Suprapubic skin (tissue), 4 donors: Measurements from ENCODE around the gene RAP1GDS1. TPM values are rescaled to one million over a fixed set of nuclear protein-coding genes. Genes with fewer than 3 reads are reported as not detected.
"Not testable (repeated sequence)": the region's sequence is repeated elsewhere in the genome, so short reads cannot be mapped to it uniquely, and the experiment has no call there.

Experiments used
- DNase-seq, 2 donors: peaks; one replicate each; pipeline ENCODE4 v3.0.0-alpha.2; 2019; ENCODE audit warnings: low spot score in 2 of 2
- H3K27ac ChIP-seq: fragments of 200-600 bp; sonication (generic); one replicate; pipeline ENCODE4 v1.5.1; 2019
- H3K27me3 ChIP-seq: fragments of 200-600 bp; sonication (generic); one replicate; pipeline ENCODE4 v1.5.1; 2019
- H3K36me3 ChIP-seq: fragments of 200-600 bp; sonication (generic); one replicate; pipeline ENCODE4 v1.5.1; 2019
- H3K4me1 ChIP-seq: fragments of 200-600 bp; sonication (generic); one replicate; pipeline ENCODE4 v1.5.1; 2019
- H3K4me3 ChIP-seq: fragments of 200-600 bp; sonication (generic); one replicate; pipeline ENCODE4 v1.5.1; 2019; ENCODE audit warnings: mild to moderate bottlenecking
- H3K9me3 ChIP-seq: fragments of 200-600 bp; sonication (generic); one replicate; pipeline ENCODE4 v1.5.1; 2019
- EP300 ChIP-seq: sonication (generic); formaldehyde crosslinking; IDR thresholded peaks from one replicate; pipeline ENCODE4 v1.6.1; 2017; ENCODE audit warnings: antibody characterized with exemption
- POLR2A ChIP-seq, 2 donors: fragments of 450-650 bp; IDR thresholded peaks; one replicate each; pipeline ENCODE4 v1.6.1; 2017; ENCODE audit warnings: antibody characterized with exemption in 2 of 2, mild to moderate bottlenecking in 2 of 2, moderate library complexity in 2 of 2
- POLR2AphosphoS5 ChIP-seq, 3 donors: sonication (generic); formaldehyde crosslinking; IDR thresholded peaks; one replicate each; pipeline ENCODE4 v1.6.1; 2017; ENCODE audit warnings: antibody characterized with exemption in 3 of 3
- WGBS: methylation state at CpG from one replicate; pipeline ENCODE4 v1.1.5; 2018; 5-methylcytosine and 5-hydroxymethylcytosine counted together
- total RNA-seq, 4 donors: library from RNA; depleted of rRNA; stranded (reverse); fragments of >200 nt; gene quantifications; one replicate each; pipeline ENCODE4 v1.1.0, GENCODE V29; 2016
- TF ChIP-seq, protein P1 (sequence below), 2 donors: fragments of 200-600 bp in 1 of 2; fragments of 450-650 bp in 1 of 2; sonication (generic) in 1 of 2; IDR thresholded peaks; one replicate each; pipeline ENCODE4 v1.5.1; 2016 to 2019; ENCODE audit warnings: antibody characterized with exemption in 2 of 2, mild to moderate bottlenecking in 1 of 2, moderate library complexity in 1 of 2

RAP1GDS1 gene
- total RNA-seq, 4 donors from 2014 or later = 17.8 to 28.6 (median 27.1) TPM

DNA sequence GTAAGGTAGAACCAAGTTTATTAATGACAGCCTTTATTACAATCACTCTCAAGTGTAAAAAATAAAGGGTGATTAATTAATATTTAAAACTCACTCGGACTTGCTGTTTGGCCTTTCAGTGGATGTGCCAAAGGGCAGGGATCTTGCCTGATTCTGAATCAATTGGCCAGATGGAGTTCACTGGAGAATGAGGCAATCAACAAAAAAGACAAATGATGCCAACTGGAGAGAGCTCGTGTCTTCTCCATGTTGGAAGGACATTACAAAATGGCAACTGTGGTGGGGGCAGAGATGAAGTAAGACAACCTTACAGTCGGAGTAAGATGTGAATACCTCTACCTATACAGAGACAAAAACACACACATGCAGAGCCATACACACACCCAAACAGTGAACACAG is 209.2 kb downstream of the RAP1GDS1 start:
- Histone ChIP-seq H3K27ac (no peak overlapping the region), H3K9me3 (no peaks in the 10 kb centered on the region), H3K4me3 (no peak overlapping the region), H3K27me3 (no peaks in the 10 kb centered on the region), H3K4me1 (peaks cover 17% of the 10 kb centered on the region), H3K36me3 (no peaks in the 10 kb centered on the region)
- 70% methylated on average over 3 of the region's 3 CpGs for WGBS
- no peak for TF ChIP-seq POLR2AphosphoS5 (IDR thresholded peaks at IDR 0.05)
- TF ChIP-seq, protein P1, sequence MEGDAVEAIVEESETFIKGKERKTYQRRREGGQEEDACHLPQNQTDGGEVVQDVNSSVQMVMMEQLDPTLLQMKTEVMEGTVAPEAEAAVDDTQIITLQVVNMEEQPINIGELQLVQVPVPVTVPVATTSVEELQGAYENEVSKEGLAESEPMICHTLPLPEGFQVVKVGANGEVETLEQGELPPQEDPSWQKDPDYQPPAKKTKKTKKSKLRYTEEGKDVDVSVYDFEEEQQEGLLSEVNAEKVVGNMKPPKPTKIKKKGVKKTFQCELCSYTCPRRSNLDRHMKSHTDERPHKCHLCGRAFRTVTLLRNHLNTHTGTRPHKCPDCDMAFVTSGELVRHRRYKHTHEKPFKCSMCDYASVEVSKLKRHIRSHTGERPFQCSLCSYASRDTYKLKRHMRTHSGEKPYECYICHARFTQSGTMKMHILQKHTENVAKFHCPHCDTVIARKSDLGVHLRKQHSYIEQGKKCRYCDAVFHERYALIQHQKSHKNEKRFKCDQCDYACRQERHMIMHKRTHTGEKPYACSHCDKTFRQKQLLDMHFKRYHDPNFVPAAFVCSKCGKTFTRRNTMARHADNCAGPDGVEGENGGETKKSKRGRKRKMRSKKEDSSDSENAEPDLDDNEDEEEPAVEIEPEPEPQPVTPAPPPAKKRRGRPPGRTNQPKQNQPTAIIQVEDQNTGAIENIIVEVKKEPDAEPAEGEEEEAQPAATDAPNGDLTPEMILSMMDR (IDR thresholded peaks at IDR 0.05) = no peak
- TF ChIP-seq POLR2A (IDR thresholded peaks at IDR 0.05) = no peak
- no peak for TF ChIP-seq EP300
- DNase-seq = no peak

DNA sequence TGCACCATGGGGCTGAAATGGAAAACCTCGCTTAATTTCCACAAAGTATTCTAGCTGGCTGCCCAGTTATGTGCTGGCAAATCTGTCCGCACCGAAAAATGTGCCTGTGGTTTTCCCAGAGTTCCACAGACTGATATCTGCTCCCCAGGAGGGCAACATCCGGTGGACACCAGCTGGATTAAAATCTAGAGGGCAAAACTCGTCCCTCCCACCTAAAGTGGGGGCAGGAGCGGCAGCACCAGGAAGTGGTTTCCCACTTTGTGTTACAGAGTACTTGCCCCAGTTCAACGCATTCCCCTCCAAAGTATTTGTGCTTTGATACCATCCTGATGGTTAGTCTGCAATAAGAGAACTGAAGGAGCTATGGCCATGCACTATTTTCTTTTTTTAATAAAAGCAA is 209.6 kb downstream of the RAP1GDS1 start:
- WGBS = 88% methylated on average over 7 of the region's 7 CpGs
- Histone ChIP-seq H3K27ac (no peak overlapping the region), H3K36me3 (peaks cover under 1% of the 10 kb centered on the region), H3K27me3 (no peaks in the 10 kb centered on the region), H3K9me3 (no peaks in the 10 kb centered on the region), H3K4me1 (peaks cover 17% of the 10 kb centered on the region), H3K4me3 (no peak overlapping the region)
- DNase-seq = no peak
- no peak for TF ChIP-seq EP300
- no peak for TF ChIP-seq POLR2AphosphoS5 (IDR thresholded peaks at IDR 0.05)
- no peak for TF ChIP-seq POLR2A (IDR thresholded peaks at IDR 0.05)
- TF ChIP-seq, protein P1 (IDR thresholded peaks at IDR 0.05) = no peak

DNA sequence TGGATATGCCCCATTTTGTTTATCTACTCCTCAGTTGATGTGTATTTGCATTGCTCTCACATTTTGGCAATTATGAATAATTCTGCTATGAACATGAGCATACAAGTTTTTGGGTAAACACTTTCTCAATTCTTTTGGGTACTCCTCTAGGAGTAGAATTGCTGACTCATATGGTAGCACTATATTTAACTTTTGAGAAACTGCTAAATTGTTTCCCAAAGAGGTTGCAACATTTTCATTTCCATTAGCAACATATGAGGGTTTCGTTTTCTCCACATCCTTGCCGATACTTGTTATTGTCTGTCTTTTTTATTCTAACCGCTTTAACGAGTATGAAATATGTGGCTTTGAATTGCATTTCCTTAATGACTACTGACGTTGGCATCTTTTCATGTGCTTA is 211.9 kb downstream of the RAP1GDS1 start:
- no peak for TF ChIP-seq POLR2AphosphoS5 (IDR thresholded peaks at IDR 0.05)
- TF ChIP-seq, protein P1 (IDR thresholded peaks at IDR 0.05) = no peak
- TF ChIP-seq EP300 = no peak
- TF ChIP-seq POLR2A (IDR thresholded peaks at IDR 0.05) = no peak
- 78% methylated on average over 5 of the region's 5 CpGs for WGBS
- peaks cover 8% of the 10 kb centered on the region for H3K4me1 ChIP-seq
- H3K9me3 ChIP-seq = no peaks in the 10 kb centered on the region
- peaks cover 7% of the 10 kb centered on the region for H3K36me3 ChIP-seq
- no peak for DNase-seq
- H3K27me3 ChIP-seq = no peaks in the 10 kb centered on the region
- no peak overlapping the region for H3K27ac ChIP-seq
- H3K4me3 ChIP-seq = no peak overlapping the region

DNA sequence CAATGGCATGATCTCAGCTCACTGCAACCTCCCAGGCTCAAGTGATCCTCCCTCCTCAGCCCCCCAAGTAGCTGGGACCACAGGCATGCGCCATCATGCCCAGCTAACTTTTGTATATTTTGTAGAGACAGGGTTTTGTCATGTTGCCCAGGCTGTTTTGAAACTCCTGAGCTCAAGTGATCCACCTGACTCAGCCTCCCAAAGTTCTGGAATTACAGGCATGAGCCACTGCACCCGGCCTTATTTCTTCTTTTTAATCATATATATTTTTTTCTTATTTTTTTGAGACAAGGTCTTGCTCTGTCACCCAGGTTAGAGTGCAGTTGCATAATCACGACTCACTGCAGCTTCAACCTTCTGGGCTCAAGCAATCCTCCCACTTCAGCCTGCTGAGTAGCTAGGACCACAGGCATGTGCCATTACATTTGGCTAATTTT is 213.2 kb downstream of the RAP1GDS1 start:
- WGBS = 87% methylated on average over 3 of the region's 3 CpGs
- Histone ChIP-seq H3K9me3 (no peaks in the 10 kb centered on the region), H3K27ac (no peak overlapping the region), H3K4me1 (no peaks in the 10 kb centered on the region), H3K4me3 (no peak overlapping the region), H3K36me3 (peaks cover 7% of the 10 kb centered on the region), H3K27me3 (no peaks in the 10 kb centered on the region)
- no peak for TF ChIP-seq POLR2AphosphoS5 (IDR thresholded peaks at IDR 0.05)
- no peak for TF ChIP-seq POLR2A (IDR thresholded peaks at IDR 0.05)
- no peak for TF ChIP-seq EP300
- TF ChIP-seq, protein P1 (IDR thresholded peaks at IDR 0.05) = no peak
- no peak for DNase-seq

DNA sequence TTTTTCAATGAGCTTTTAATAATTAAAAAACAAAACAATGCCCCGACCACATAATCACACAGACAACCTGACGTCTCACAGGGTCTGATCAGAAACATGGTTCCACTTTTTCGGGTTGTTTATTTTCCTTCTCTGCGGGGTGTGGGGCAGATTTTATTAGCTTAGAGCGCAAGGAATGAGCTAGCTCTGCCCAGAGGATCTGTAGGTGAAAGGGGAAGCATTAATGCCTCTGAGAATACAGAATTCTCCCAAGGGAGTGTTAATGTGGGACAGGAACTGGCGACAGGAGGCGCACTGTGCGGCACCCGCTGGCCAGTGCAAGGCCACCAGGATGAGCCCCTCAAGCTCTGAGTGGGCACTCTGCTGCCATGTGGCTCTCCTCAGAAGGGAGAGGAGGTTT is 215.7 kb downstream of the RAP1GDS1 start:
- Histone ChIP-seq H3K4me1 (no peaks in the 10 kb centered on the region), H3K4me3 (no peak overlapping the region), H3K9me3 (no peaks in the 10 kb centered on the region), H3K36me3 (peaks cover 7% of the 10 kb centered on the region), H3K27me3 (no peaks in the 10 kb centered on the region), H3K27ac (no peak overlapping the region)
- WGBS = 92% methylated on average over 9 of the region's 9 CpGs
- DNase-seq = no peak
- TF ChIP-seq, protein P1 (IDR thresholded peaks at IDR 0.05) = no peak
- TF ChIP-seq POLR2AphosphoS5 (IDR thresholded peaks at IDR 0.05) (no peak), POLR2A (IDR thresholded peaks at IDR 0.05) (no peak), EP300 (no peak)

DNA sequence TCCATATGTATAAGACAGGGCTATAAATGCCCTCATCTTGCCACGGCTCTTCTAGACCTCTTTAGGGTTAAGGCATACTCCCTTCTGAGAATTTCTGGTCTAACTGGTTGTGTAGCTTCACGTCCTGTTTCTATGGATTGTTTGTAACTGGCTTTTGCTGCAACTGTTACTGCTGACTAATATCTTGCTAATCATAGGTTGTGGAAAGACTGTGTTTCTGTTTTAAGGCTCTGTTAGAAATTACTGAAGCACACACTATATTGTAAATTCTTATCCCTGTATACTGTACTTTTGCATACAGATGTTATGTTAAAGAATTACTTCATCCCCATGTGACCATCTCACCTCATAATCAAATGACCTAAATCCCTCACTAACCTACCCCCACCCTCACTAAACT is 218.4 kb downstream of the RAP1GDS1 start:
- DNase-seq, H3K4me3 ChIP-seq, H3K27me3 ChIP-seq, H3K9me3 ChIP-seq, H3K36me3 ChIP-seq, H3K4me1 ChIP-seq, H3K27ac ChIP-seq: not testable (repeated sequence)
- WGBS = 51% methylated on average over 2 of the region's 2 CpGs
